ENCODE data around the gene CELF3.
"Not testable (repeated sequence)": the region's sequence is repeated elsewhere in the genome, so short reads cannot be mapped to it uniquely, and the experiment has no call there.

Gene CELF3

GRCh38 chr1:151756291-151756690 lies 39.7 kb upstream of the CELF3 start:
- TF ChIP-seq FOXK2 (IDR thresholded peaks at IDR 0.05), result no peak
- TF ChIP-seq SP1 (IDR thresholded peaks at IDR 0.05), result no peak
- TF ChIP-seq L3MBTL2 (conservative IDR thresholded peaks at IDR 0.05), result no peak
- no peak for TF ChIP-seq BHLHE40 (IDR thresholded peaks at IDR 0.05; ENCODE audit: borderline replicate concordance)
- TF ChIP-seq NFRKB (IDR thresholded peaks at IDR 0.05), result no peak
- TF ChIP-seq ARNT (IDR thresholded peaks at IDR 0.05), result no peak
- TF ChIP-seq CTBP1 (IDR thresholded peaks at IDR 0.05; ENCODE audit: borderline replicate concordance), result no peak
- TF ChIP-seq ELF4 (IDR thresholded peaks at IDR 0.05), result no peak
- TF ChIP-seq SUZ12 (IDR thresholded peaks at IDR 0.05), result no peak
- no peak for TF ChIP-seq LEF1 (IDR thresholded peaks at IDR 0.05; ENCODE audit: borderline replicate concordance)

DNA sequence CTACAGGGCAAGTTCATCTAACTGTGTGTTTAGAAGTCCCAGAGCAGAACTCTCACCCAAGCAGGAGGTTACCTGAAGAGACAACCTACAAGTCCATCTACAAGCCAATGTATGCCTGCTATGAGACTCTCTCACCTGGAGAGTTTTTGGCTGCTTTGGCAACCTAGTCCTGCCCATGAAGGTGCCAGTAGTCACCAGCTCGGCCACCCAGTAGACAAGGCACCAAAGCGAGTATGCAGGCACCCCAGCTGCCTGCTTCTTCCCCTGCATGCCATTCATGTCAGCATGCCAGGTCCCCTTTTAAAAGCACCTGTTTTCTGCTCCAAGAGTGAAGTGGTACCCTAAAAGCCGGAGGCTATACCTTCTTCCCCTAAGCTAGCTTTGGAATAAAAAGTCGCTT lies 24.9 kb upstream of the CELF3 start:
- ChIA-PET CTCF (no interaction called here), POLR2A (no interaction called here)
- TF ChIP-seq FOXM1 (IDR thresholded peaks at IDR 0.05; ENCODE audit: borderline replicate concordance), result no peak
- TF ChIP-seq FOXA1 (IDR thresholded peaks at IDR 0.05), result no peak
- no peak for TF ChIP-seq HDGF (IDR thresholded peaks at IDR 0.05; ENCODE audit: borderline replicate concordance)
- no peak for TF ChIP-seq BHLHE40 (IDR thresholded peaks at IDR 0.05; ENCODE audit: borderline replicate concordance)
- TF ChIP-seq PKNOX1 (IDR thresholded peaks at IDR 0.05), result no peak
- no peak for TF ChIP-seq L3MBTL2 (conservative IDR thresholded peaks at IDR 0.05)
- no peak for TF ChIP-seq TARDBP (IDR thresholded peaks at IDR 0.05)
- DNase-seq (ENCODE audit: extremely low spot score), result no peak

More at GRCh38 chr1:151756291-151756690, 39.7 kb upstream of the CELF3 start:
- ChIA-PET POLR2A (no interaction called here), CTCF (no interaction called here)
- no peak for DNase-seq (ENCODE audit: extremely low spot score)

- POLR2A ChIA-PET, result no interaction called here
- TF ChIP-seq PKNOX1 (IDR thresholded peaks at IDR 0.05) (no peak), CTBP1 (IDR thresholded peaks at IDR 0.05; ENCODE audit: borderline replicate concordance) (no peak)
- no peak for DNase-seq (ENCODE audit: extremely low spot score)
- CTCF ChIA-PET, result interaction anchor here (0.5 kb wide), 1 partner anchor 323 kb away, joined by 3 read pairs; no protein-coding TSS in a partner anchor
These were observed 23.2 kb upstream of the CELF3 start for GRCh38 chr1:151739590-151740355.

DNA sequence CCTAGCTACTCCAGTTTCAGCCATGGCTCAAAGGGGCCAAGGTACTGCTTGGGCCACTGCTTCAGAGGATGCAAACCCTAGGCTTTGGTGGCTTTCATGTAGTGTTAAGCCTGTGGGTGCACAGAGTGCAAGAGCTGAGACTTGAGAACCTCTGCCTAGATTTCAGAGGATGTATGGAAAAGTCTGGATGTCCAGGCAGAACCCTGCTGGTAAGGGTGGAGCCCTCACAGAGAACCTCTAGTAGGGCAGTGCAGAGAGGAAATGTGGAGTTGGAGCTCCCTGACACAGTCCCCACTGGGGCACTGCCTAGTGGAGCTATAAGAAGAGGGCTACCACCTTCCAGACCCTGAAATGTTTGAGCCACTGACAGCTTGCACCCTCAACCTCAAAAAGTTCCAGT lies 20.9 kb upstream of the CELF3 start:
- DNase-seq (ENCODE audit: extremely low spot score), result no peak
- POLR2A ChIA-PET, result no interaction called here
- CTCF ChIA-PET, result no interaction called here
- TF ChIP-seq CTBP1 (IDR thresholded peaks at IDR 0.05; ENCODE audit: borderline replicate concordance) (no peak), ARNT (IDR thresholded peaks at IDR 0.05) (no peak), FOXM1 (IDR thresholded peaks at IDR 0.05; ENCODE audit: borderline replicate concordance) (no peak), FOXA1 (IDR thresholded peaks at IDR 0.05) (no peak), SP1 (IDR thresholded peaks at IDR 0.05) (no peak), TARDBP (IDR thresholded peaks at IDR 0.05) (no peak), HDGF (IDR thresholded peaks at IDR 0.05; ENCODE audit: borderline replicate concordance) (no peak), ELF4 (IDR thresholded peaks at IDR 0.05) (no peak), L3MBTL2 (conservative IDR thresholded peaks at IDR 0.05) (no peak), BHLHE40 (IDR thresholded peaks at IDR 0.05; ENCODE audit: borderline replicate concordance) (no peak), ZNF384 (IDR thresholded peaks at IDR 0.05) (no peak), FOXK2 (IDR thresholded peaks at IDR 0.05) (no peak), PKNOX1 (IDR thresholded peaks at IDR 0.05) (no peak), SUZ12 (IDR thresholded peaks at IDR 0.05) (no peak), LEF1 (IDR thresholded peaks at IDR 0.05; ENCODE audit: borderline replicate concordance) (no peak), NFRKB (IDR thresholded peaks at IDR 0.05) (no peak)

DNA sequence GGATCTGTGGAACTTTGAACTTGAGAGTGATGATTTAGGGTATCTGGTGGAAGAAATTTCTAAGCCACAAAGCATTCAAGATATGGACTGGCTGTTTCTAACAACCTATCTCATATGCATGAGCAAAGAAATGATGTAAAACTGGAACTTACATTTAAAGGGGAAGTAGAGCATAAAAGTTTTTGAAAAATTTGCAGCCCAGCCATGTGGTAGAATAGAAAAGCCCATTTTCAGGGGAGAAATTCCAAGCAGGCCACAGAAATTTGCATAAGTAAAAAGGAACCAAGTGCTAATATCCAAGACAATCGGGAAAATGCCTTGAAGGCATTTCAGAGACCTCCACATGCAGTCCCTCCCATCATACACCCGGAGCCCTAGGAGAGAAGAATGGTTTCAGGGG lies 20.4 kb upstream of the CELF3 start:
- DNase-seq (ENCODE audit: extremely low spot score), result no peak
- ChIA-PET CTCF (no interaction called here), POLR2A (no interaction called here)
- TF ChIP-seq FOXM1 (IDR thresholded peaks at IDR 0.05; ENCODE audit: borderline replicate concordance) (no peak), ZNF384 (IDR thresholded peaks at IDR 0.05) (no peak), SUZ12 (IDR thresholded peaks at IDR 0.05) (no peak), HDGF (IDR thresholded peaks at IDR 0.05; ENCODE audit: borderline replicate concordance) (no peak), L3MBTL2 (conservative IDR thresholded peaks at IDR 0.05) (no peak), TARDBP (IDR thresholded peaks at IDR 0.05) (no peak), LEF1 (IDR thresholded peaks at IDR 0.05; ENCODE audit: borderline replicate concordance) (no peak), CTBP1 (IDR thresholded peaks at IDR 0.05; ENCODE audit: borderline replicate concordance) (no peak), BHLHE40 (IDR thresholded peaks at IDR 0.05; ENCODE audit: borderline replicate concordance) (no peak), SP1 (IDR thresholded peaks at IDR 0.05) (no peak), FOXK2 (IDR thresholded peaks at IDR 0.05) (no peak), FOXA1 (IDR thresholded peaks at IDR 0.05) (no peak), PKNOX1 (IDR thresholded peaks at IDR 0.05) (no peak), ELF4 (IDR thresholded peaks at IDR 0.05) (no peak), ARNT (IDR thresholded peaks at IDR 0.05) (no peak)

GRCh38 chr1:151733995-151734394 lies 17.4 kb upstream of the CELF3 start:
- DNase-seq (ENCODE audit: extremely low spot score); POLR2A ChIA-PET: not testable (repeated sequence)
- CTCF ChIA-PET, result interaction anchor here (0.8 to 2.6 kb wide), 7 partner anchors 11 to 393 kb away, joined by 3 to 16 read pairs (median 6); partner anchors contain the start of genes CELF3 and TUFT1
